ENCODE data around the gene ACTN1. TPM values are rescaled to one million over a fixed set of nuclear protein-coding genes. Genes with fewer than 3 reads are reported as not detected.

ACTN1 gene
- polyA plus RNA-seq, 1 experiment = 1,184 TPM

GRCh38 chr14:68843471-68844209 lies 135.5 kb downstream of the ACTN1 start:
- H3K36me3 ChIP-seq (ENCODE audit: control insufficient read depth, insufficient read depth, low read length) = no peaks in the 10 kb centered on the region
- ChIA-PET POLR2A (interaction anchor here (0.7 to 1.0 kb wide), 2 partner anchors 50 to 179 kb away, joined by 4 to 7 read pairs; no protein-coding TSS in a partner anchor), CTCF (interaction anchor here (0.7 to 3.8 kb wide), 37 partner anchors 8 to 1006 kb away, joined by 3 to 37 read pairs (median 4); no protein-coding TSS in a partner anchor)
- H3K4me3 ChIP-seq (ENCODE audit: low read depth, low read length) = no peak overlapping the region
- DNase-seq (ENCODE audit: low read depth) = no peak
- no peaks in the 10 kb centered on the region for H3K27me3 ChIP-seq (ENCODE audit: control insufficient read depth, insufficient read depth, low read length)
- peak; percentile 94 for TF ChIP-seq CTCF (IDR thresholded peaks at IDR 0.05; ENCODE audit: insufficient read depth, low read depth, low read length)

GRCh38 chr14:68842298-68842697 lies 136.8 kb downstream of the ACTN1 start:
- H3K4me3 ChIP-seq (ENCODE audit: low read depth, low read length) = no peak overlapping the region
- no peak for DNase-seq (ENCODE audit: low read depth)
- CTCF ChIA-PET = interaction anchor here (2.2 to 3.8 kb wide), 3 partner anchors 18 to 960 kb away, joined by 9 to 37 read pairs (median 31); no protein-coding TSS in a partner anchor
- no peak for TF ChIP-seq CTCF (IDR thresholded peaks at IDR 0.05; ENCODE audit: insufficient read depth, low read depth, low read length)
- POLR2A ChIA-PET = no interaction called here
- no peaks in the 10 kb centered on the region for H3K36me3 ChIP-seq (ENCODE audit: control insufficient read depth, insufficient read depth, low read length)
- no peaks in the 10 kb centered on the region for H3K27me3 ChIP-seq (ENCODE audit: control insufficient read depth, insufficient read depth, low read length)

GRCh38 chr14:68841016-68841809 lies 137.9 kb downstream of the ACTN1 start:
- H3K4me3 ChIP-seq (ENCODE audit: low read depth, low read length) = no peak overlapping the region
- POLR2A ChIA-PET = no interaction called here
- H3K36me3 ChIP-seq (ENCODE audit: control insufficient read depth, insufficient read depth, low read length) = no peaks in the 10 kb centered on the region
- no peaks in the 10 kb centered on the region for H3K27me3 ChIP-seq (ENCODE audit: control insufficient read depth, insufficient read depth, low read length)
- TF ChIP-seq CTCF (IDR thresholded peaks at IDR 0.05; ENCODE audit: insufficient read depth, low read depth, low read length) = no peak
- CTCF ChIA-PET = interaction anchor here (0.6 to 3.8 kb wide), 5 partner anchors 16 to 958 kb away, joined by 3 to 37 read pairs (median 4); no protein-coding TSS in a partner anchor
- DNase-seq (ENCODE audit: low read depth) = no peak

- Histone ChIP-seq H3K36me3 (ENCODE audit: control insufficient read depth, insufficient read depth, low read length) (no peaks in the 10 kb centered on the region), H3K27me3 (ENCODE audit: control insufficient read depth, insufficient read depth, low read length) (no peaks in the 10 kb centered on the region), H3K4me3 (ENCODE audit: low read depth, low read length) (no peak overlapping the region)
- POLR2A ChIA-PET = no interaction called here
- DNase-seq (ENCODE audit: low read depth) = no peak
- TF ChIP-seq CTCF (IDR thresholded peaks at IDR 0.05; ENCODE audit: insufficient read depth, low read depth, low read length) = no peak
- CTCF ChIA-PET = interaction anchor here (1.1 kb wide), 1 partner anchor 15 kb away, joined by 3 read pairs; no protein-coding TSS in a partner anchor
Observed at GRCh38 chr14:68840454-68840853, 138.6 kb downstream of the ACTN1 start.

- H3K4me3 ChIP-seq (ENCODE audit: low read depth, low read length) = no peak overlapping the region
- ChIA-PET CTCF (interaction anchor here (1.6 kb wide), 1 partner anchor 8 kb away, joined by 9 read pairs; no protein-coding TSS in a partner anchor), POLR2A (no interaction called here)
- DNase-seq (ENCODE audit: low read depth) = no peak
- H3K36me3 ChIP-seq (ENCODE audit: control insufficient read depth, insufficient read depth, low read length) = no peaks in the 10 kb centered on the region
- no peaks in the 10 kb centered on the region for H3K27me3 ChIP-seq (ENCODE audit: control insufficient read depth, insufficient read depth, low read length)
- TF ChIP-seq CTCF (IDR thresholded peaks at IDR 0.05; ENCODE audit: insufficient read depth, low read depth, low read length) = no peak
Observed at GRCh38 chr14:68836082-68836481, 143.0 kb downstream of the ACTN1 start.

Measured in BJ (cell line).